Progenitor cell of endocrine pancreas (in vitro differentiated cells): ENCODE measurements around the gene EIF5AL1. TPM values are rescaled to one million over a fixed set of nuclear protein-coding genes. Genes with fewer than 3 reads are reported as not detected.
A peak's percentile ranks its signal among the peaks of the same experiment; 100 is the strongest.
"Not testable (repeated sequence)": the region's sequence is repeated elsewhere in the genome, so short reads cannot be mapped to it uniquely, and the experiment has no call there.

Source experiments
- DNase-seq: peaks from one replicate; pipeline ENCODE4 v3.0.0; 2021; ENCODE audit warnings: low spot score; ENCODE audit not compliant: unreplicated experiment
- H3K27ac Mint-ChIP-seq: 2 replicates; pipeline ENCODE4 v1.8.0; 2021; ENCODE audit warnings: mild to moderate bottlenecking, moderate library complexity, mixed read lengths
- H3K27me3 Mint-ChIP-seq: 2 replicates; pipeline ENCODE4 v1.8.0; 2021; ENCODE audit warnings: mixed read lengths
- H3K36me3 Mint-ChIP-seq: 2 replicates; pipeline ENCODE4 v1.8.0; 2022; ENCODE audit warnings: mixed read lengths; ENCODE audit not compliant: insufficient read depth
- H3K4me1 Mint-ChIP-seq: 2 replicates; pipeline ENCODE4 v1.8.0; 2021; ENCODE audit warnings: low read depth, mixed read lengths
- H3K4me3 Mint-ChIP-seq: 2 replicates; pipeline ENCODE4 v1.8.0; 2021; ENCODE audit warnings: low read depth, mild to moderate bottlenecking, moderate library complexity, mixed read lengths
- H3K9me3 Mint-ChIP-seq: 2 replicates; pipeline ENCODE4 v1.8.0; 2021; ENCODE audit warnings: low read depth, mixed read lengths
- CTCF ChIP-seq: fragments of 200-600 bp; sonication (generic); IDR thresholded peaks from one replicate; pipeline ENCODE4 v1.5.0; 2021; ENCODE audit warnings: antibody characterized with exemption, mild to moderate bottlenecking; ENCODE audit not compliant: unreplicated experiment
- total RNA-seq: library from RNA; stranded (reverse); gene quantifications from 2 replicates; pipeline ENCODE4 v1.2.1, GENCODE V29; 2021

The EIF5AL1 gene
- total RNA-seq, 1 donor from 2014 or later = 0.12 TPM

- no peaks in the 10 kb centered on the region for H3K4me1 Mint-ChIP-seq
- no peak overlapping the region for H3K4me3 Mint-ChIP-seq
- no peak for TF ChIP-seq CTCF
- no peaks in the 10 kb centered on the region for H3K36me3 Mint-ChIP-seq
- peaks cover 59% of the 10 kb centered on the region for H3K27me3 Mint-ChIP-seq
- no peaks in the 10 kb centered on the region for H3K9me3 Mint-ChIP-seq
- no peak for DNase-seq
- no peak overlapping the region for H3K27ac Mint-ChIP-seq
These were observed 15.4 kb upstream of the EIF5AL1 start for GRCh38 chr10:79496896-79497295.

GRCh38 chr10:79498291-79498829 lies 14.0 kb upstream of the EIF5AL1 start:
- H3K27me3 Mint-ChIP-seq = peaks cover 62% of the 10 kb centered on the region
- DNase-seq = no peak
- no peak for TF ChIP-seq CTCF
- H3K27ac Mint-ChIP-seq = no peak overlapping the region
- no peak overlapping the region for H3K4me3 Mint-ChIP-seq
- H3K9me3 Mint-ChIP-seq = no peaks in the 10 kb centered on the region
- H3K36me3 Mint-ChIP-seq = no peaks in the 10 kb centered on the region
- no peaks in the 10 kb centered on the region for H3K4me1 Mint-ChIP-seq

- H3K27ac Mint-ChIP-seq = no peak overlapping the region
- no peaks in the 10 kb centered on the region for H3K9me3 Mint-ChIP-seq
- peaks cover 54% of the 10 kb centered on the region for H3K27me3 Mint-ChIP-seq
- H3K4me1 Mint-ChIP-seq = no peaks in the 10 kb centered on the region
- peak; percentile 65 for TF ChIP-seq CTCF
- no peak overlapping the region for H3K4me3 Mint-ChIP-seq
- H3K36me3 Mint-ChIP-seq = no peaks in the 10 kb centered on the region
- peak; percentile 39 for DNase-seq
These were observed 9.6 kb upstream of the EIF5AL1 start for GRCh38 chr10:79502561-79503309.

GRCh38 chr10:79503787-79504186 lies 8.5 kb upstream of the EIF5AL1 start:
- H3K4me1 Mint-ChIP-seq, H3K9me3 Mint-ChIP-seq, H3K4me3 Mint-ChIP-seq, H3K36me3 Mint-ChIP-seq, H3K27ac Mint-ChIP-seq, DNase-seq: not testable (repeated sequence)
- peaks cover 51% of the 10 kb centered on the region for H3K27me3 Mint-ChIP-seq

- not testable (repeated sequence) for H3K9me3 Mint-ChIP-seq, H3K4me3 Mint-ChIP-seq, H3K27ac Mint-ChIP-seq, H3K36me3 Mint-ChIP-seq, DNase-seq, H3K4me1 Mint-ChIP-seq
- peaks cover 48% of the 10 kb centered on the region for H3K27me3 Mint-ChIP-seq
These were observed 7.8 kb upstream of the EIF5AL1 start for GRCh38 chr10:79504483-79504882.

- not testable (repeated sequence) for H3K27ac Mint-ChIP-seq, DNase-seq, H3K4me3 Mint-ChIP-seq, H3K9me3 Mint-ChIP-seq, H3K36me3 Mint-ChIP-seq, H3K4me1 Mint-ChIP-seq
- peaks cover 48% of the 10 kb centered on the region for H3K27me3 Mint-ChIP-seq
These were observed 7.0 kb upstream of the EIF5AL1 start for GRCh38 chr10:79505328-79505727.

GRCh38 chr10:79505829-79506228 lies 6.5 kb upstream of the EIF5AL1 start:
- no peaks in the 10 kb centered on the region for H3K4me1 Mint-ChIP-seq
- H3K27me3 Mint-ChIP-seq = peaks cover 48% of the 10 kb centered on the region
- no peaks in the 10 kb centered on the region for H3K9me3 Mint-ChIP-seq
- no peak for DNase-seq
- TF ChIP-seq CTCF = no peak
- H3K4me3 Mint-ChIP-seq = no peak overlapping the region
- no peaks in the 10 kb centered on the region for H3K36me3 Mint-ChIP-seq
- no peak overlapping the region for H3K27ac Mint-ChIP-seq
